SU-DHL-6 (cell line): ENCODE measurements around the gene GAREM2.

Source experiments
- EZH2phosphoT487 ChIP-seq: fragments of 200-600 bp; sonication (generic), shearing (Covaris generic); conservative IDR thresholded peaks from 2 replicates; pipeline ENCODE4 v1.6.1; 2018; ENCODE audit warnings: mild to moderate bottlenecking, antibody characterized with exemption, low read length, moderate library complexity, mixed read lengths
- TF ChIP-seq, protein P1 (sequence below): fragments of 200-600 bp; sonication (generic); IDR thresholded peaks from one replicate; pipeline ENCODE4 v1.5.1; 2017; ENCODE audit warnings: antibody characterized with exemption, mild to moderate bottlenecking, low read length, moderate library complexity; ENCODE audit not compliant: insufficient read depth, poor library complexity, severe bottlenecking

DNA sequence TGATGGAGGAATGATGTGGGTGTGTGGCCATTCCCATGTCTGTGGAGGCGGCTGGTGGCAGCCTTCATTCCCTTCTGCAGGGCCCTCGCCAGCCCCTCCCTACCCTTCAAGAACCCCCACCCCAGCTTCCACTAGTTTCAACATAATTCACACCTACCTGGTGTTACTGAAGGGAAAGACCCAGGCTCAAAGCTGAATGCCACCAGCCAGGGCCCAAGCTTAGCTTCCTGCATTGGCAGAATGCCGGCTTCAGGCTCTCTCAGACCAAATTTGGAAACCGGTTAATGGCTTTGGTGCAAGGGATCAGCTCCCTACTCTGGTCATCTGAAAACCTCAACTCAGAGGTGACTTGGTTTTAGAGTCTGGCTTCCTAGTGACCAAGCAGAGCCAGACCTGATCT is 16.9 kb downstream of the GAREM2 start:
- TF ChIP-seq EZH2phosphoT487: no peak
- TF ChIP-seq, protein P1, sequence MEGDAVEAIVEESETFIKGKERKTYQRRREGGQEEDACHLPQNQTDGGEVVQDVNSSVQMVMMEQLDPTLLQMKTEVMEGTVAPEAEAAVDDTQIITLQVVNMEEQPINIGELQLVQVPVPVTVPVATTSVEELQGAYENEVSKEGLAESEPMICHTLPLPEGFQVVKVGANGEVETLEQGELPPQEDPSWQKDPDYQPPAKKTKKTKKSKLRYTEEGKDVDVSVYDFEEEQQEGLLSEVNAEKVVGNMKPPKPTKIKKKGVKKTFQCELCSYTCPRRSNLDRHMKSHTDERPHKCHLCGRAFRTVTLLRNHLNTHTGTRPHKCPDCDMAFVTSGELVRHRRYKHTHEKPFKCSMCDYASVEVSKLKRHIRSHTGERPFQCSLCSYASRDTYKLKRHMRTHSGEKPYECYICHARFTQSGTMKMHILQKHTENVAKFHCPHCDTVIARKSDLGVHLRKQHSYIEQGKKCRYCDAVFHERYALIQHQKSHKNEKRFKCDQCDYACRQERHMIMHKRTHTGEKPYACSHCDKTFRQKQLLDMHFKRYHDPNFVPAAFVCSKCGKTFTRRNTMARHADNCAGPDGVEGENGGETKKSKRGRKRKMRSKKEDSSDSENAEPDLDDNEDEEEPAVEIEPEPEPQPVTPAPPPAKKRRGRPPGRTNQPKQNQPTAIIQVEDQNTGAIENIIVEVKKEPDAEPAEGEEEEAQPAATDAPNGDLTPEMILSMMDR: no peak
